Natural killer cell (primary cell): Measurements from ENCODE around the gene PLCH2. TPM values are rescaled to one million over a fixed set of nuclear protein-coding genes. Genes with fewer than 3 reads are reported as not detected.

Source experiments
- ATAC-seq, 3 donors: fragments of 150-1000 bp in 2 of 3; fragments of 200-7000 bp in 1 of 3; cut with Tn5 transposase; 1 replicate in 1 of 3; 2 replicates in 2 of 3; pipeline ENCODE4 v1.10.0; 2021; ENCODE audit warnings: mild to moderate bottlenecking in 2 of 3, moderate library complexity in 2 of 3
- DNase-seq, 2 donors: peaks; one replicate each; pipeline versions ENCODE4 v3.0.0 to v3.0.0-alpha.2; 2013 to 2021; ENCODE audit warnings: mixed read lengths in 1 of 2
- H3K27ac ChIP-seq: one replicate; pipeline ENCODE4 v1.5.1; 2013; ENCODE audit warnings: mild to moderate bottlenecking, low read length
- H3K27me3 ChIP-seq: one replicate; pipeline ENCODE4 v1.6.1; 2013; ENCODE audit warnings: low read length; ENCODE audit not compliant: control insufficient read depth, insufficient read depth
- H3K36me3 ChIP-seq: one replicate; pipeline ENCODE4 v1.6.1; 2013; ENCODE audit warnings: low read length; ENCODE audit not compliant: control insufficient read depth, insufficient read depth
- H3K4me1 ChIP-seq: one replicate; pipeline ENCODE4 v1.6.1; 2013; ENCODE audit warnings: low read length; ENCODE audit not compliant: control insufficient read depth, insufficient read depth
- H3K4me3 ChIP-seq: one replicate; pipeline ENCODE4 v1.5.1; 2013; ENCODE audit warnings: low read length
- H3K9me3 ChIP-seq: one replicate; pipeline ENCODE4 v1.6.1; 2013; ENCODE audit warnings: low read length; ENCODE audit not compliant: control insufficient read depth, insufficient read depth
- H3K27ac Mint-ChIP-seq, 2 donors: one replicate each; pipeline ENCODE4 v1.8.0; 2022; ENCODE audit warnings: mild to moderate bottlenecking in 2 of 2, mixed read lengths in 2 of 2, moderate library complexity in 1 of 2
- H3K27me3 Mint-ChIP-seq, 2 donors: one replicate each; pipeline ENCODE4 v1.8.0; 2022; ENCODE audit warnings: low read depth in 2 of 2, mixed read lengths in 2 of 2
- H3K36me3 Mint-ChIP-seq: one replicate; pipeline ENCODE4 v1.8.0; 2022; ENCODE audit warnings: mixed read lengths
- H3K4me1 Mint-ChIP-seq, 2 donors: one replicate each; pipeline ENCODE4 v1.8.0; 2022; ENCODE audit warnings: mixed read lengths in 2 of 2
- H3K4me3 Mint-ChIP-seq: one replicate; pipeline ENCODE4 v1.8.0; 2022; ENCODE audit warnings: mild to moderate bottlenecking, moderate library complexity, mixed read lengths
- H3K9me3 Mint-ChIP-seq, 2 donors: one replicate each; pipeline ENCODE4 v1.8.0; 2022; ENCODE audit warnings: mixed read lengths in 2 of 2
- WGBS: methylation state at CpG from one replicate; pipeline ENCODE4 v1.1.7; 2013; ENCODE audit warnings: missing lambda C conversion rate; ENCODE audit not compliant: insufficient coverage; 5-methylcytosine and 5-hydroxymethylcytosine counted together
- intact Hi-C: fragments of 100-400 bp; cut with micrococcal nuclease; formaldehyde crosslinking; loops from one replicate; pipeline ENCODE4 v1.14.2; 2022
- total RNA-seq, 4 donors: library from RNA; stranded (reverse); fragments of 120-200 nt in 1 of 4; gene quantifications; one replicate each; pipeline versions ENCODE4 v1.2.3 to v1.2.4, GENCODE V29; 2013 to 2022
- TF ChIP-seq, protein P1 (sequence below): fragments of 200-600 bp; IDR thresholded peaks from one replicate; pipeline ENCODE4 v1.8.0; 2022; ENCODE audit warnings: antibody characterized with exemption

The PLCH2 gene
- total RNA-seq, 3 donors from 2014 or later (not counting 1 experiment from before 2014, with no cell fraction given), result 77.1 to 116 (median 106) TPM

DNA sequence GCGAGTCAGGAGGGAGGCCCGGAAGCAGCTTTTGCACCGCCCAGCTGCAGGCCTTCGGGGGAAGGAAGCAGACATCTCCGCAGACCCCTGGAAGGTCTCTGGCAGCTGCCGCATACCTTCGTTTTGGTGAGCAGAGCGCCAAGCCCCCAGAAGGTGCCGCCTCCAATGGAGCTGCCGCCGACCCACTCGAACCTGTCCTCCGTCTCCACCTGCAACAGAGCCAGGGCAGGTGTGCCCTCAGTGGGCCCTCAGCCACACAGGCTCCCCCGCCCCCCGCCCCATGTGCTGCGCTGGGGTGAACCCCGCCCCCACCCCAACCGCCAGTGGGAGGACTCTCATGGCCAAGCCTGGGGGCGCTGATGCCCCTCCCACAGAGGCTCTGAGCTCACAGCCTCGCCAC lies 44.1 kb downstream of the PLCH2 start:
- no peaks in the 10 kb centered on the region for H3K27me3 ChIP-seq
- intact Hi-C loops, result no loop called here
- H3K4me3 Mint-ChIP-seq, result no peak overlapping the region
- TF ChIP-seq, protein P1, sequence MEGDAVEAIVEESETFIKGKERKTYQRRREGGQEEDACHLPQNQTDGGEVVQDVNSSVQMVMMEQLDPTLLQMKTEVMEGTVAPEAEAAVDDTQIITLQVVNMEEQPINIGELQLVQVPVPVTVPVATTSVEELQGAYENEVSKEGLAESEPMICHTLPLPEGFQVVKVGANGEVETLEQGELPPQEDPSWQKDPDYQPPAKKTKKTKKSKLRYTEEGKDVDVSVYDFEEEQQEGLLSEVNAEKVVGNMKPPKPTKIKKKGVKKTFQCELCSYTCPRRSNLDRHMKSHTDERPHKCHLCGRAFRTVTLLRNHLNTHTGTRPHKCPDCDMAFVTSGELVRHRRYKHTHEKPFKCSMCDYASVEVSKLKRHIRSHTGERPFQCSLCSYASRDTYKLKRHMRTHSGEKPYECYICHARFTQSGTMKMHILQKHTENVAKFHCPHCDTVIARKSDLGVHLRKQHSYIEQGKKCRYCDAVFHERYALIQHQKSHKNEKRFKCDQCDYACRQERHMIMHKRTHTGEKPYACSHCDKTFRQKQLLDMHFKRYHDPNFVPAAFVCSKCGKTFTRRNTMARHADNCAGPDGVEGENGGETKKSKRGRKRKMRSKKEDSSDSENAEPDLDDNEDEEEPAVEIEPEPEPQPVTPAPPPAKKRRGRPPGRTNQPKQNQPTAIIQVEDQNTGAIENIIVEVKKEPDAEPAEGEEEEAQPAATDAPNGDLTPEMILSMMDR, result no peak
- ATAC-seq, result no peak
- peaks cover 26% of the 10 kb centered on the region for H3K4me1 ChIP-seq
- H3K36me3 Mint-ChIP-seq, result no peaks in the 10 kb centered on the region
- WGBS, result 97% methylated on average over 19 of the region's 20 CpGs
- peaks cover 16 to 30% of the 10 kb centered on the region in 2 donors for H3K4me1 Mint-ChIP-seq
- no peak for DNase-seq
- H3K9me3 Mint-ChIP-seq, result no peaks in the 10 kb centered on the region
- H3K27ac ChIP-seq, result no peak overlapping the region
- H3K27me3 Mint-ChIP-seq, result no peaks in the 10 kb centered on the region
- H3K9me3 ChIP-seq, result no peaks in the 10 kb centered on the region
- H3K27ac Mint-ChIP-seq, result no peak overlapping the region
- peaks cover 65% of the 10 kb centered on the region for H3K36me3 ChIP-seq
- no peak overlapping the region for H3K4me3 ChIP-seq

DNA sequence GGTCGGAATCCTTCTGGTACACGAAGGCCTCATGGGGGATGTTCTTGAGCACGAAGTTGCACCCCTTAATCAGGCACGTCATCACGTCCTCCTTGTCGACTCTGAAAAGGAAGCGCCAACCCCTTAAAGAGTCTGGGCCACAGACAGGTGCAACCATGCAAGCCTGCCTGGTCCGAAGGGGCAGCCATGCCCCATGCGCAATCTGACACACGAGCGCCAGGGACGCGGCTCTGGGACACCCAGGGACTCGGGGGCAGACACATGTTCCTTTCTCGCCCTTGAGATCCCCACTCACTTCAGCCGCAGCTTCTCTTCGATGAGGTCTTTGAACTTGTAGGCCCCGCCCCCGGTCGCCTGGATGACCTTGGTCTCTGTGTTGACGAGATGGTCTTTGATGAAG lies 44.7 kb downstream of the PLCH2 start:
- no peak overlapping the region for H3K4me3 ChIP-seq
- 96% methylated on average over 21 of the region's 21 CpGs for WGBS

DNA sequence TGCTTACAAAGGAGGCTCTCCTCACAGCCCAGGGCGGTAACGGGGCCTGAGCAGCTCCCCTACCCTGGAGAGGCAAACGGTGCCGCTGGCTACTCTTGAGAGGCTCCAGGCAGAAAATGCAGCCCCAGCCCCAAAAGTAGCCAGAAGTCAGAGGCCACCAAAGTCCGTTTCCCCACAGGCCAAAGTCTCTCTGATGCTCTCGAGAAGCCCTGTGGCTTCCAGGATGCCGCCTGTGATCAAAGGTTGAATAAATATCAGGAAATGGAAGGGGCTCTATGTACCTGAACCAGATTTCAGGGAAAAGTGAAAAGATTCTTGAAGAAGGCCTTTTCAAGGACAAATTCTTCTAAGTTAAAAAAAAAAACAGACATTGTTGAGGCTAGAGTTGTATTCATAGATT lies 46.1 kb downstream of the PLCH2 start:
- no peaks in the 10 kb centered on the region for H3K9me3 Mint-ChIP-seq
- 95% methylated on average over 7 of the region's 7 CpGs for WGBS
- intact Hi-C loops, result no loop called here
- Histone ChIP-seq H3K4me1 (peaks cover 41% of the 10 kb centered on the region), H3K27ac (no peak overlapping the region), H3K9me3 (no peaks in the 10 kb centered on the region), H3K36me3 (peaks cover 45% of the 10 kb centered on the region), H3K27me3 (no peaks in the 10 kb centered on the region), H3K4me3 (no peak overlapping the region)
- no peak for DNase-seq
- H3K4me3 Mint-ChIP-seq, result no peak overlapping the region
- no peaks in the 10 kb centered on the region for H3K36me3 Mint-ChIP-seq
- H3K4me1 Mint-ChIP-seq, result peaks cover 24 to 39% of the 10 kb centered on the region in 2 donors
- peaks cover 0 to 2% of the 10 kb centered on the region in 2 donors for H3K27me3 Mint-ChIP-seq
- TF ChIP-seq, protein P1, result no peak
- no peak for ATAC-seq
- peak overlapping the region; percentile 2 to 93 for H3K27ac Mint-ChIP-seq

More for the DNA sequence above, 44.7 kb downstream of the PLCH2 start:
- TF ChIP-seq, protein P1, result no peak
- H3K27ac Mint-ChIP-seq, result no peak overlapping the region
- H3K4me1 Mint-ChIP-seq, result peaks cover 19 to 33% of the 10 kb centered on the region in 2 donors
- H3K9me3 Mint-ChIP-seq, result no peaks in the 10 kb centered on the region
- Histone ChIP-seq H3K27ac (no peak overlapping the region), H3K9me3 (no peaks in the 10 kb centered on the region), H3K27me3 (no peaks in the 10 kb centered on the region), H3K36me3 (peaks cover 59% of the 10 kb centered on the region), H3K4me1 (peaks cover 32% of the 10 kb centered on the region)
- no peaks in the 10 kb centered on the region for H3K27me3 Mint-ChIP-seq
- no peak overlapping the region for H3K4me3 Mint-ChIP-seq
- no peaks in the 10 kb centered on the region for H3K36me3 Mint-ChIP-seq
- DNase-seq, result no peak
- ATAC-seq, result no peak
- intact Hi-C loops, result no loop called here

DNA sequence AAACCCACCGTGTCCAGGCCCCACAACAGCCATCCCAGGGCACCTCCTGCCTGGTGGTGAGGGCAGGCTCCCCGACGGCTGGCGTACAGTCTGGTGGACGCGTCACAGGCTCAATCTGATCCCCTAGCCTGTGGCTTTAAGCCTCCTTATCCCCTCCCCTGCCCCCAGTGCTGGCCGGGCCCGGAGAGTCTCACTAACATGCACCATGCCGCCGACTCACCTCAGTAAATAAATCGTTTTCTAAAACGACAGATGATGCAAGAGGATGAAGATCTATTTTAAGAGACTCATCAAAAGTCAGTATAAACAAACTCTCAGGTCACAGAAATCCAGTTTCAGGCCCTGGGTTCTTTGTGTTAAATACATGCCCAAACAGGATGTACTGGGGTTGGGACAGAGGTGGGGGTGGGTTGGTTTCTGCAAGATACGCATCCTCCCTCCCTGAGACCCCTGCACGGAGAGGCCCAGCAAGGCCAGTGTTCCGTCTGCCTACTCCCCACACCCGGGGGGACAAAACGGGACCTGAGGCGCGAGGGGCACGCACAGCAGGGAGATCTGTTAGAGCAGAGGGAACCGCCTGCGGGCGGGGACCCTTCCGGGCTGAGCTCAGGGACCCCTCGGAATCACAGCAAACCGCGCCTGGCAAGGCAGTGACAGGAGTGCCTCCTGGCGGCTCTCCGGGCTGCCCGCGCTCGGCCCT lies 47.3 kb downstream of the PLCH2 start:
- DNase-seq (no peak), ATAC-seq (no peak)
- peak overlapping the region; percentile 65 to 93 for H3K27ac Mint-ChIP-seq
- TF ChIP-seq, protein P1, result no peak
- Histone ChIP-seq H3K27me3 (peaks cover 4% of the 10 kb centered on the region), H3K9me3 (no peaks in the 10 kb centered on the region), H3K4me3 (no peak overlapping the region), H3K4me1 (peaks cover 43% of the 10 kb centered on the region), H3K27ac (peak overlapping the region; percentile 16), H3K36me3 (peaks cover 34% of the 10 kb centered on the region)
- H3K4me1 Mint-ChIP-seq, result peaks cover 24 to 40% of the 10 kb centered on the region in 2 donors
- no peak overlapping the region for H3K4me3 Mint-ChIP-seq
- H3K27me3 Mint-ChIP-seq, result peaks cover 0 to 5% of the 10 kb centered on the region in 2 donors
- intact Hi-C loops, result no loop called here
- 73% methylated on average over 32 of the region's 32 CpGs for WGBS
- no peaks in the 10 kb centered on the region for H3K9me3 Mint-ChIP-seq
- H3K36me3 Mint-ChIP-seq, result no peaks in the 10 kb centered on the region
